WI38 (cell line): ENCODE results near the gene DSTN.

Source experiments
- H3K4me3 ChIP-seq: 2 replicates; pipeline ENCODE4 v1.5.1; 2011; ENCODE audit warnings: low read depth, mild to moderate bottlenecking, control low read depth, low read length
- TF ChIP-seq, protein P1 (sequence below): IDR thresholded peaks from 2 replicates; pipeline ENCODE4 v1.5.1; 2012; ENCODE audit warnings: low read depth, mild to moderate bottlenecking, control low read depth, low read length

The DSTN gene

DNA sequence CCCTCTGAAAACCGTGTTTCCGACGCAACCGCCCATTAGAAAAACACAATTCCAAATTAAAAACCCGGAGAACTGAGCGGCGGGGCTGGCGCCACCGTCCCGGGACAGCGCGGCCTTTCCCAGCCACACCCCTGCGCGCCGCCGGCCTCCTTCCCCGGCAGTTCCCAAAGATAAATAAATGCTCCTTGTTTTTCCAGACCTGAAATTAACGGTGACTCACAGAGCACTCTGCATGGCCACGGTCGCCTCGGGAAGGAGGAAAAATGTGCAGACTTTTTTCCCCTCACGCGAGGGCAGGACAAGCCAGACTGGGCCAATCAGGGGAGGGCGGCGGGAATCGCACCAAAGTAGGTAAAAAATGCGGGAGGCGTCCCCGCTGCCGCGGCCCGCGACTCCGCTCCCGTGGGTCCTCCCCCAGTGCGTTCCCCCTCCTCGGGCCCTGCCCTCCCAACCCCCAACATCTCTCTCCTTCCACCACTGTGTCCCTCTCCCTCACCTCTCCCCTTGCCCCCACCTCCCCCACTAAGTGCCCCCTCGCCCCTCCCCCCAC lies 828 bp upstream of the DSTN start:
- H3K4me3 ChIP-seq: peak overlapping the region; percentile 91
- TF ChIP-seq, protein P1, sequence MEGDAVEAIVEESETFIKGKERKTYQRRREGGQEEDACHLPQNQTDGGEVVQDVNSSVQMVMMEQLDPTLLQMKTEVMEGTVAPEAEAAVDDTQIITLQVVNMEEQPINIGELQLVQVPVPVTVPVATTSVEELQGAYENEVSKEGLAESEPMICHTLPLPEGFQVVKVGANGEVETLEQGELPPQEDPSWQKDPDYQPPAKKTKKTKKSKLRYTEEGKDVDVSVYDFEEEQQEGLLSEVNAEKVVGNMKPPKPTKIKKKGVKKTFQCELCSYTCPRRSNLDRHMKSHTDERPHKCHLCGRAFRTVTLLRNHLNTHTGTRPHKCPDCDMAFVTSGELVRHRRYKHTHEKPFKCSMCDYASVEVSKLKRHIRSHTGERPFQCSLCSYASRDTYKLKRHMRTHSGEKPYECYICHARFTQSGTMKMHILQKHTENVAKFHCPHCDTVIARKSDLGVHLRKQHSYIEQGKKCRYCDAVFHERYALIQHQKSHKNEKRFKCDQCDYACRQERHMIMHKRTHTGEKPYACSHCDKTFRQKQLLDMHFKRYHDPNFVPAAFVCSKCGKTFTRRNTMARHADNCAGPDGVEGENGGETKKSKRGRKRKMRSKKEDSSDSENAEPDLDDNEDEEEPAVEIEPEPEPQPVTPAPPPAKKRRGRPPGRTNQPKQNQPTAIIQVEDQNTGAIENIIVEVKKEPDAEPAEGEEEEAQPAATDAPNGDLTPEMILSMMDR: no peak

DNA sequence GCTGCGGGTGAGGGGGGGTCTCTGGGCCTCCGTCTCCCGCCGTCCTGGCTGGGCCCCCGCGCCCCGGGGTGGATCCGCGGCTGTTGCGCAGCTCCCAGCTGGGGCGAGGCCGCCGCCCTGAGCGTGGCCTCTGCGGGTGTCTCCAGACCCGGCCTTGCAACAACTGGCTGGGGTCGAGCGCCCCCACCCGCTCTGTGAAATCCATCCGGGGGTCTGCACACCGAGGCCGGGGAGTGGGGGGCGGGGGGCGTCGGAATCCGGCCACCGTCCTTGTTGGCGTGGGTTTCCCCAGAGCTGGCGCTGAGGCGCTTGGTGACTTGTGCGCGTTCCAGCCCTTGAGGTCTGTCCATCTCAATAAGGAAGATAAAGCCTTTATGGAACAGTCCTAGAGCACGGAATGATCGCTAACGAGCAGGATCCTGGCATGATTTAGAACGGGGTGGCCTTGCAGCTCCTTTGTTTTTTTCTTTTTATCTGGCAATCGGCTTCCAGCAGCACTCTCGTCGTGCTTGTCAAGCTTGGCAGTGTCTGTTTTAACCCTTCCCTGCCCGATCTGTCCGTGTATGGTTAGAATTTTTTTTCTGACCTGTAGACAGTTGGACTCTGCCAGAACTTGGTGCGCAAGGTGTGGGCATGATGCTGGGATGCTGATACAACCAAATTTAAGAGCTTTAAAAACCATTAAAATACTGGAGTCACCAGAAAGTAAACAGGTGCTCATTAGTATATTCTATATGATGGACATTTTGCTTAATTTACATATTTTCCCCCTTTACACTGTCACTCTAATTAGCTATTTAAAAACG lies 675 bp downstream of the DSTN start:
- H3K4me3 ChIP-seq: peak overlapping the region; percentile 91
- TF ChIP-seq, protein P1: no peak

DNA sequence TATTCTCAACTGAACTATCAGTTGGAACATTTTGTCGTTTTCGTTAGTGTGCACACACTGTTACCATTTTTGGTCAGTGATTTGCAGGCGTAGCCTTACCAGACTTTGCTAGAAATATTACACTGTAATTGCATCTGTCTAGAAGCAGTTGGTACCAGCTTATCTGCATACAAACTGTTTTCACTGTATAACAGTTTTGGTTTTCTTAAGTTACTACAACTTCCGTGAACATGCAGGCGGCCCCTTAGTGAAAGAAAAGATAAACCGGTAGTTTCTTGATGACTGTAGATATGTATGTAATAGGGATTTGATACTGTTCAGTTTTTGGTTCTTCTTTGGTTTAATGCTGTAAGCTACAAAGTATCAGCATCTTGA lies 1.3 kb downstream of the DSTN start:
- TF ChIP-seq, protein P1: no peak
- H3K4me3 ChIP-seq: peak overlapping the region; percentile 91

DNA sequence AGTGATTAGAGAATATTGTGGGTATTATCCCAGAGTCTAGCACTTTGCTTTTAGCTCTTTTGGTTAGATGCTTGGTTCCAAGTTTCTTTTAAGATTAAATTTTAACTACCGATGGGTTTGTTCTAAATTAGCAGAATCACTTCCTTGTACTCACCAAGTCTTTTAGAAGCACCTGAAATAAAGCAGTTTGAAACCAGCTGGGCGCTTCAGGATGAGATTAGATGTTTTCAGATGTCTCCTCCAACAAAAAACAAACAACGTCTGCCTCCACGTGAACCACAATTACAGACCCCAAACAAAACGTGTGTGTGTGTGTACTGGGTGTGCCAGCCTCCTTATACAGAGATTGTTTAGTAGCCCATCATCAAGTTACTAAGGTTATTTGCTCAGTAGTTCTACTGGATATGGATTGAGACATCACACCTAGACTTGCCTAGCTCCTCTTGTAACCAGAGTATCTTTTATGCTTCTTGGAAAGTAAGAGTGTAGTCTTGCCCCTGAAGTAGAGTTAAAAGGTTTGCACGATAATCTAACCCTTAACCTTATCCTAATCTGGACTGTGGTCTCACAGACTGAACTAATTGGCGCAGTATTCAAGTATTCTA lies 2.3 kb downstream of the DSTN start:
- H3K4me3 ChIP-seq: peak overlapping the region; percentile 91

DNA sequence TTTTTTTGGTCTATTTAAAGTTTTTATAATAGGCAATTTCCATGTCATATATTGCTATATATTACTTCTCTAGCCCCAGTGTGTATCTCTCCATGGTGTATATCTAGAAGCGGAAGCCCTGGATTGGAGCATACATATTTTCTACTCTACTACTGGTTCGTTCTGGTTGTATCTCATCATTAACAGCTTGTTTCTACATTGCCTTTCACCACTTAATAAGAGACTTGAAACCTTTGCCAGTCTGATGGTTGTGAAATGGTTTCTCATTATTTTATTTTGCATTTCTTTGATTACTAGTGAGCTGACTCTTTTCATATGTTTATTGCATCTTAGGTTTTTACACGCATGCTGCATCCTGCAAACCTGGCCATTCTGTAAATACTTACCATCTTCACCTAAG lies 3.6 kb downstream of the DSTN start:
- TF ChIP-seq, protein P1: no peak
- no peak overlapping the region for H3K4me3 ChIP-seq

More for the DNA sequence above, 2.3 kb downstream of the DSTN start:
- TF ChIP-seq, protein P1: no peak

DNA sequence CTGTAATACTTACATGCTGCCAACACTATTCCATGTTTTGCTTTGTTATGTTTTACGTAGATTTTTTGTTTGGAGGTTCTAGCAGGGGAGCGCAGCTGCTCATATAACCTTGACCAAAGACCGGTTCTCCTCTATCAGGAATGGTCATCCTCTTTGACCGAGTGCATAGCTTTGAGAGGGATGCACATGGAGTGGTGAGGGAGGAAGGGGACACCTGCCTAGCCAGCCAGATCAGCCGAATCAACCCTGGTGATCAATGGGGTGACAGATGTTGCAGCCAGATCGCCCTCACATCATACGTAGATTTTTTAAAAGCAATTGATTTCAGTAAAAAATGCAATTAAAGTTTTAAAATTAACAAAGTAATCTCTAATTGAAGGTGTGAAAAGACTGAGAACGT lies 6.3 kb downstream of the DSTN start:
- TF ChIP-seq, protein P1: no peak
- H3K4me3 ChIP-seq: no peak overlapping the region
